Fibroblast of pulmonary artery (primary cell): ENCODE data around the gene ULBP3.

Experiments
- DNase-seq: peaks from one replicate; pipeline ENCODE4 v3.0.0-alpha.2; 2010; ENCODE audit warnings: low read depth
- H3K4me3 ChIP-seq: replicated peaks from 2 replicates; pipeline ENCODE4 v1.5.1; 2011; ENCODE audit warnings: low read depth, mild to moderate bottlenecking, control low read depth, low read length, moderate library complexity
- CTCF ChIP-seq: IDR thresholded peaks from 2 replicates; pipeline ENCODE4 v1.5.1; 2011; ENCODE audit warnings: mild to moderate bottlenecking, control low read depth, low read length, inconsistent platforms; ENCODE audit errors: missing control alignments

The ULBP3 gene

GRCh38 chr6:150090328-150090727 is 21.4 kb upstream of the ULBP3 start:
- H3K4me3 ChIP-seq: no peak overlapping the region
- TF ChIP-seq CTCF: no peak
- DNase-seq: no peak

- H3K4me3 ChIP-seq: no peak overlapping the region
Observed at GRCh38 chr6:150088481-150089154, 19.7 kb upstream of the ULBP3 start.

GRCh38 chr6:150087336-150087735 is 18.4 kb upstream of the ULBP3 start:
- TF ChIP-seq CTCF: no peak
- H3K4me3 ChIP-seq: no peak overlapping the region
- DNase-seq: no peak

More at GRCh38 chr6:150088481-150089154, 19.7 kb upstream of the ULBP3 start:
- TF ChIP-seq CTCF: no peak
- DNase-seq: no peak

GRCh38 chr6:150086026-150086425 is 17.1 kb upstream of the ULBP3 start:
- no peak overlapping the region for H3K4me3 ChIP-seq
- DNase-seq: no peak
- no peak for TF ChIP-seq CTCF

- DNase-seq: no peak
- no peak for TF ChIP-seq CTCF
- no peak overlapping the region for H3K4me3 ChIP-seq
Observed at GRCh38 chr6:150084426-150084825, 15.5 kb upstream of the ULBP3 start.

- TF ChIP-seq CTCF: no peak
- no peak overlapping the region for H3K4me3 ChIP-seq
- DNase-seq: no peak
Observed at GRCh38 chr6:150083839-150084238, 14.9 kb upstream of the ULBP3 start.

- H3K4me3 ChIP-seq: no peak overlapping the region
- no peak for TF ChIP-seq CTCF
- DNase-seq: no peak
Observed at GRCh38 chr6:150081702-150082101, 12.8 kb upstream of the ULBP3 start.
